HEK293 (cell line): Measurements from ENCODE around the gene GSTP1.
"Not testable (repeated sequence)": the region's sequence is repeated elsewhere in the genome, so short reads cannot be mapped to it uniquely, and the experiment has no call there.

ENCODE experiments used
- ZBTB1 ChIP-seq: fragments of 450-650 bp; formaldehyde crosslinking; IDR thresholded peaks from 2 replicates; pipeline ENCODE4 v1.5.1; 2016; ENCODE audit warnings: missing biosample characterization, missing genetic modification characterization
- TF ChIP-seq, protein P1 (sequence below): fragments of 450-650 bp; formaldehyde crosslinking; IDR thresholded peaks from 2 replicates; pipeline ENCODE4 v1.5.1; 2016; ENCODE audit warnings: missing biosample characterization, missing genetic modification characterization, low read depth

DNA sequence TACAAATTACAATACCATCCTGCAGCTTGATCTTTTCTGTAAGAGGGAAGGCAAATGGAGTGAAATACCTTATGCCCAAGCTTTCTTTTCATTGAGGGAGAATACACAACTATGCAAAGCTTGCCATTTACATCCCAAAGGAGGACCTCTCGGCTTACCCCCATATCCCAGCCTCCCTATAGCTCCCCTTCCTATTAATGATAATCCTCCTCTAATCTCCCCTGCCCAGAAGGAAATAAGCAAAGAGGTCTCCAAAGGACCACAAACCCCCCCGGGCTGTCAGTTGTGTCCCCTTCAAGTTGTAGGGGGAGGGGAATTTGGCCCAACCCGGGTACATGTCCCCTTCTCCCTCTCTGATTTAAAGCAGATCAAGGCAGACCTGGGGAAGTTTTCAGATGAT is 38.3 kb downstream of the GSTP1 start:
- TF ChIP-seq, protein P1, sequence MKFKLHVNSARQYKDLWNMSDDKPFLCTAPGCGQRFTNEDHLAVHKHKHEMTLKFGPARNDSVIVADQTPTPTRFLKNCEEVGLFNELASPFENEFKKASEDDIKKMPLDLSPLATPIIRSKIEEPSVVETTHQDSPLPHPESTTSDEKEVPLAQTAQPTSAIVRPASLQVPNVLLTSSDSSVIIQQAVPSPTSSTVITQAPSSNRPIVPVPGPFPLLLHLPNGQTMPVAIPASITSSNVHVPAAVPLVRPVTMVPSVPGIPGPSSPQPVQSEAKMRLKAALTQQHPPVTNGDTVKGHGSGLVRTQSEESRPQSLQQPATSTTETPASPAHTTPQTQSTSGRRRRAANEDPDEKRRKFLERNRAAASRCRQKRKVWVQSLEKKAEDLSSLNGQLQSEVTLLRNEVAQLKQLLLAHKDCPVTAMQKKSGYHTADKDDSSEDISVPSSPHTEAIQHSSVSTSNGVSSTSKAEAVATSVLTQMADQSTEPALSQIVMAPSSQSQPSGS (tag by site-specific recombination) = not testable (repeated sequence)
- TF ChIP-seq ZBTB1 (tag by site-specific recombination) = not testable (repeated sequence)
